MCF 10A (cell line): Measurements from ENCODE around the gene CSF1. TPM values are rescaled to one million over a fixed set of nuclear protein-coding genes. Genes with fewer than 3 reads are reported as not detected.

Source experiments
- BruUV-seq: library from RNA; stranded (reverse); fragments of 400-500 nt; replicated peaks from 2 replicates; lab custom pipeline; 2021; lab: Mats Ljungman, UMichigan
- CTCF ChIA-PET: fragments of 300-600 bp; sonication (Branson Sonifier 250); formaldehyde crosslinking; extraction: SDS; loops from one replicate; lab custom pipeline; 2021; ENCODE audit warnings: antibody characterized with exemption, inconsistent platforms; lab: Yijun Ruan, JAX
- POLR2A ChIA-PET: fragments of 300-600, 350-650 bp; sonication (Branson Sonifier 250); formaldehyde crosslinking; extraction: SDS; loops from one replicate; lab custom pipeline; 2020; ENCODE audit warnings: antibody characterized with exemption, inconsistent platforms; lab: Yijun Ruan, JAX
- DNase-seq: peaks from one replicate; pipeline ENCODE4 v3.0.0-alpha.2; 2018; ENCODE audit not compliant: unreplicated experiment
- H3K27ac Mint-ChIP-seq: one replicate; pipeline ENCODE4 v1.8.0; 2022; ENCODE audit warnings: mild to moderate bottlenecking, low read depth, mixed read lengths; ENCODE audit not compliant: unreplicated experiment
- H3K27me3 Mint-ChIP-seq: one replicate; pipeline ENCODE4 v1.8.0; 2022; ENCODE audit warnings: mixed read lengths; ENCODE audit not compliant: insufficient read depth, unreplicated experiment
- H3K36me3 Mint-ChIP-seq: one replicate; pipeline ENCODE4 v1.8.0; 2022; ENCODE audit warnings: mild to moderate bottlenecking, moderate library complexity, mixed read lengths; ENCODE audit not compliant: insufficient read depth, unreplicated experiment
- H3K4me1 Mint-ChIP-seq: one replicate; pipeline ENCODE4 v1.8.0; 2022; ENCODE audit warnings: mixed read lengths; ENCODE audit not compliant: insufficient read depth, unreplicated experiment
- H3K4me3 Mint-ChIP-seq: one replicate; pipeline ENCODE4 v1.8.0; 2022; ENCODE audit warnings: mild to moderate bottlenecking, moderate library complexity, mixed read lengths; ENCODE audit not compliant: unreplicated experiment
- H3K9me3 Mint-ChIP-seq: one replicate; pipeline ENCODE4 v1.8.0; 2022; ENCODE audit warnings: mixed read lengths; ENCODE audit not compliant: unreplicated experiment
- CTCF ChIP-seq: fragments of 200-600 bp; IDR thresholded peaks from one replicate; pipeline ENCODE4 v1.8.0; 2022; ENCODE audit warnings: antibody characterized with exemption, mild to moderate bottlenecking; ENCODE audit not compliant: unreplicated experiment
- intact Hi-C: fragments of 100-400 bp; cut with micrococcal nuclease; formaldehyde crosslinking; loops from 2 replicates; pipeline ENCODE4 v1.14.1; 2022
- total RNA-seq: library from RNA; stranded (reverse); gene quantifications from 2 replicates; pipeline ENCODE4 v1.2.3, GENCODE V29; 2022

CSF1 gene
- total RNA-seq, 1 experiment from 2014 or later, result 6.3 TPM

- BruUV-seq, result no TSS peak
- H3K4me3 Mint-ChIP-seq, result no peak overlapping the region
- TF ChIP-seq CTCF, result no peak
- no peaks in the 10 kb centered on the region for H3K36me3 Mint-ChIP-seq
- ChIA-PET CTCF (interaction anchor here (0.7 to 1.3 kb wide), 4 partner anchors 11 to 314 kb away, joined by 3 read pairs; no protein-coding TSS in a partner anchor), POLR2A (interaction anchor here (1.0 kb wide), 1 partner anchor 13 kb away, joined by 3 read pairs; no protein-coding TSS in a partner anchor)
- H3K9me3 Mint-ChIP-seq, result no peaks in the 10 kb centered on the region
- intact Hi-C loops, result no loop called here
- DNase-seq, result no peak
- H3K4me1 Mint-ChIP-seq, result no peaks in the 10 kb centered on the region
- no peak overlapping the region for H3K27ac Mint-ChIP-seq
- H3K27me3 Mint-ChIP-seq, result no peaks in the 10 kb centered on the region
Observed at GRCh38 chr1:109954041-109954512, 43.4 kb downstream of the CSF1 start.

- Mint-ChIP-seq H3K4me1 (peaks cover 29% of the 10 kb centered on the region), H3K4me3 (no peak overlapping the region), H3K27me3 (no peaks in the 10 kb centered on the region), H3K9me3 (no peaks in the 10 kb centered on the region), H3K36me3 (no peaks in the 10 kb centered on the region), H3K27ac (peak overlapping the region; percentile 82)
- CTCF ChIA-PET, result interaction anchor here (0.5 to 1.8 kb wide), 6 partner anchors 12 to 239 kb away, joined by 3 to 7 read pairs (median 4); no protein-coding TSS in a partner anchor
- no peak for TF ChIP-seq CTCF
- no peak for DNase-seq
- TSS peak; percentile 66 for BruUV-seq
- intact Hi-C loops, result no loop called here
- POLR2A ChIA-PET, result no interaction called here
Observed at GRCh38 chr1:109959632-109959973, 49.0 kb downstream of the CSF1 start.

GRCh38 chr1:109959974-109960744, 49.5 kb downstream of the CSF1 start:
- ChIA-PET POLR2A (no interaction called here), CTCF (interaction anchor here (0.5 to 1.8 kb wide), 8 partner anchors 13 to 1241 kb away, joined by 3 to 7 read pairs (median 4); partner anchors contain the start of gene AHCYL1)
- H3K27ac Mint-ChIP-seq, result peak overlapping the region; percentile 82

More at GRCh38 chr1:109959974-109960744, 49.5 kb downstream of the CSF1 start:
- DNase-seq, result peak; percentile 58
- peaks cover 29% of the 10 kb centered on the region for H3K4me1 Mint-ChIP-seq
- no peak for TF ChIP-seq CTCF
- H3K27me3 Mint-ChIP-seq, result no peaks in the 10 kb centered on the region
- no TSS peak for BruUV-seq
- intact Hi-C loops, result no loop called here
- H3K36me3 Mint-ChIP-seq, result no peaks in the 10 kb centered on the region
- no peak overlapping the region for H3K4me3 Mint-ChIP-seq
- no peaks in the 10 kb centered on the region for H3K9me3 Mint-ChIP-seq
